Neuronal stem cell (in vitro differentiated cells): ENCODE measurements around the gene DHDH.

Source experiments
- DNase-seq: peaks from one replicate; pipeline ENCODE4 v3.0.0-alpha.2; 2013; ENCODE audit warnings: low spot score
- H2AFZ ChIP-seq: one replicate; pipeline ENCODE4 v1.6.1; 2013; ENCODE audit warnings: mild to moderate bottlenecking, low read length, inconsistent platforms
- H2AK5ac ChIP-seq: 2 replicates; pipeline ENCODE4 v1.6.1; 2013; ENCODE audit warnings: low read depth, mild to moderate bottlenecking, inconsistent platforms, low read length, moderate library complexity, mixed read lengths
- H2BK120ac ChIP-seq: 2 replicates; pipeline ENCODE4 v1.6.1; 2013; ENCODE audit warnings: low read depth, mild to moderate bottlenecking, inconsistent platforms, low read length, moderate library complexity, mixed read lengths
- H2BK12ac ChIP-seq: one replicate; pipeline ENCODE4 v1.6.1; 2013; ENCODE audit warnings: low read length, inconsistent platforms
- H2BK15ac ChIP-seq: 2 replicates; pipeline ENCODE4 v1.6.1; 2013; ENCODE audit warnings: mild to moderate bottlenecking, low read length, inconsistent platforms, mixed read lengths
- H2BK5ac ChIP-seq: one replicate; pipeline ENCODE4 v1.6.1; 2013; ENCODE audit warnings: inconsistent platforms, mild to moderate bottlenecking, low read length, moderate library complexity
- H3K14ac ChIP-seq: one replicate; pipeline ENCODE4 v1.6.1; 2013; ENCODE audit warnings: low read length, inconsistent platforms
- H3K18ac ChIP-seq: 2 replicates; pipeline ENCODE4 v1.6.1; 2013; ENCODE audit warnings: low read length, inconsistent platforms
- H3K23ac ChIP-seq: 2 replicates; pipeline ENCODE4 v1.6.1; 2013; ENCODE audit warnings: low read depth, mild to moderate bottlenecking, mixed read lengths, low read length, inconsistent platforms; ENCODE audit not compliant: poor library complexity
- H3K27ac ChIP-seq: replicated peaks from 3 replicates; pipeline ENCODE4 v1.5.1; 2013; ENCODE audit warnings: low read length, inconsistent platforms
- H3K27me3 ChIP-seq, 3 experiments: 2 replicates each; pipeline ENCODE4 v1.6.1; 2013; ENCODE audit warnings: low read length in 3 of 3, mild to moderate bottlenecking in 2 of 3, inconsistent platforms in 1 of 3, low read depth in 1 of 3, mixed read lengths in 1 of 3, moderate library complexity in 1 of 3; ENCODE audit not compliant: control insufficient read depth in 3 of 3, insufficient read depth in 3 of 3
- H3K36me3 ChIP-seq, 2 donors: replicated peaks in 1 of 2; 2 replicates each; pipeline ENCODE4 v1.6.1; 2013; ENCODE audit warnings: low read length in 2 of 2; ENCODE audit not compliant: control insufficient read depth in 2 of 2, insufficient read depth in 2 of 2
- H3K4ac ChIP-seq: 2 replicates; pipeline ENCODE4 v1.6.1; 2013; ENCODE audit warnings: inconsistent platforms, mild to moderate bottlenecking, low read length, moderate library complexity
- H3K4me1 ChIP-seq, 2 donors: 1 replicate in 1 of 2; 2 replicates in 1 of 2; pipeline ENCODE4 v1.6.1; 2013; ENCODE audit warnings: low read length in 2 of 2, low read depth in 1 of 2; ENCODE audit not compliant: control insufficient read depth in 2 of 2, insufficient read depth in 1 of 2
- H3K4me2 ChIP-seq: one replicate; pipeline ENCODE4 v1.6.1; 2013; ENCODE audit warnings: mild to moderate bottlenecking, low read length, inconsistent platforms; ENCODE audit not compliant: insufficient read depth, poor library complexity, severe bottlenecking
- H3K4me3 ChIP-seq, 2 donors: 2 replicates each; pipeline ENCODE4 v1.5.1; 2013; ENCODE audit warnings: low read length in 2 of 2, mild to moderate bottlenecking in 2 of 2, inconsistent platforms in 1 of 2, moderate library complexity in 1 of 2
- H3K79me1 ChIP-seq: one replicate; pipeline ENCODE4 v1.6.1; 2013; ENCODE audit warnings: low read depth, mild to moderate bottlenecking, inconsistent platforms, low read length, moderate library complexity
- H3K9ac ChIP-seq: one replicate; pipeline ENCODE4 v1.6.1; 2013; ENCODE audit warnings: mild to moderate bottlenecking, low read depth, low read length, inconsistent platforms; ENCODE audit not compliant: poor library complexity
- H3K9me3 ChIP-seq, 2 donors: replicated peaks in 1 of 2; 2 replicates each; pipeline versions ENCODE3 to v1.6.1; 2013; ENCODE audit warnings: low read length in 2 of 2, mild to moderate bottlenecking in 2 of 2, inconsistent platforms in 1 of 2, low read depth in 1 of 2, mixed read lengths in 1 of 2, moderate library complexity in 1 of 2; ENCODE audit not compliant: control insufficient read depth in 2 of 2, insufficient read depth in 1 of 2
- H4K8ac ChIP-seq: one replicate; pipeline ENCODE4 v1.6.1; 2013; ENCODE audit warnings: low read depth, mild to moderate bottlenecking, inconsistent platforms, low read length, moderate library complexity
- H4K91ac ChIP-seq: one replicate; pipeline ENCODE4 v1.6.1; 2013; ENCODE audit warnings: low read length, low read depth, mild to moderate bottlenecking, inconsistent platforms; ENCODE audit not compliant: poor library complexity
- WGBS, 2 donors: extraction: QIAGEN DNeasy Blood & Tissue Kit; methylation state at CpG; one replicate each; pipeline ENCODE4 v1.1.7; 2013; ENCODE audit warnings: missing lambda C conversion rate in 2 of 2, mixed read lengths in 1 of 2; ENCODE audit not compliant: insufficient read length in 2 of 2, insufficient replicate concordance in 1 of 2; ENCODE audit errors: extremely low coverage in 2 of 2; 5-methylcytosine and 5-hydroxymethylcytosine counted together

Gene DHDH

GRCh38 chr19:48966541-48967345 lies 33.2 kb downstream of the DHDH start:
- peaks cover 0 to 8% of the 10 kb centered on the region in 2 donors for H3K9me3 ChIP-seq
- no peak overlapping the region for H2AK5ac ChIP-seq
- no peak overlapping the region for H3K4ac ChIP-seq
- H3K9ac ChIP-seq, result no peak overlapping the region
- no peak overlapping the region for H2BK5ac ChIP-seq
- H3K27me3 ChIP-seq, result no peaks in the 10 kb centered on the region
- no peak overlapping the region for H2BK12ac ChIP-seq
- H3K4me2 ChIP-seq, result peak overlapping the region; percentile 26
- no peak overlapping the region for H3K18ac ChIP-seq
- peaks cover 23 to 52% of the 10 kb centered on the region in 2 donors for H3K36me3 ChIP-seq
- no peak overlapping the region for H3K27ac ChIP-seq
- no peak overlapping the region for H4K91ac ChIP-seq
- no peak overlapping the region for H2AFZ ChIP-seq
- H3K4me1 ChIP-seq, result peaks cover 17 to 25% of the 10 kb centered on the region in 2 donors
- no peak overlapping the region for H3K14ac ChIP-seq
- no peak overlapping the region for H3K23ac ChIP-seq
- no peak for DNase-seq
- no peak overlapping the region for H4K8ac ChIP-seq
- H2BK120ac ChIP-seq, result no peak overlapping the region
- H3K4me3 ChIP-seq, result peak overlapping the region; percentile 63 to 95
- no CpG with 5 or more reads among the region's 10 CpGs for WGBS, 2 donors
- no peak overlapping the region for H2BK15ac ChIP-seq
- peaks cover 3% of the 10 kb centered on the region for H3K79me1 ChIP-seq

GRCh38 chr19:48967346-48968178 lies 34.1 kb downstream of the DHDH start:
- H2BK5ac ChIP-seq, result no peak overlapping the region
- no peak overlapping the region for H2BK15ac ChIP-seq
- H3K4me2 ChIP-seq, result no peak overlapping the region
- H3K36me3 ChIP-seq, result peaks cover 23 to 55% of the 10 kb centered on the region in 2 donors
- WGBS, 2 donors, result no CpG with 5 or more reads among the region's 14 CpGs
- no peak overlapping the region for H2AK5ac ChIP-seq
- H2BK12ac ChIP-seq, result no peak overlapping the region
- H3K79me1 ChIP-seq, result peaks cover 3% of the 10 kb centered on the region
- no peak overlapping the region for H3K4me3 ChIP-seq
- H2AFZ ChIP-seq, result no peak overlapping the region
- no peak overlapping the region for H4K91ac ChIP-seq
- no peak overlapping the region for H3K14ac ChIP-seq
- H3K9ac ChIP-seq, result peak overlapping the region; percentile 51
- no peak overlapping the region for H2BK120ac ChIP-seq
- no peak for DNase-seq
- H3K27ac ChIP-seq, result peak overlapping the region; percentile 6
- H3K27me3 ChIP-seq, result no peaks in the 10 kb centered on the region
- H3K4me1 ChIP-seq, result peaks cover 17 to 18% of the 10 kb centered on the region in 2 donors
- H3K23ac ChIP-seq, result peak overlapping the region; percentile 75
- no peak overlapping the region for H4K8ac ChIP-seq
- no peak overlapping the region for H3K18ac ChIP-seq
- peaks cover 0 to 8% of the 10 kb centered on the region in 2 donors for H3K9me3 ChIP-seq
- no peak overlapping the region for H3K4ac ChIP-seq

GRCh38 chr19:48968179-48968661 lies 34.7 kb downstream of the DHDH start:
- Histone ChIP-seq H3K27ac (no peak overlapping the region), H2BK5ac (no peak overlapping the region), H3K4me1 (peaks cover 14% of the 10 kb centered on the region in 2 donors), H4K8ac (no peak overlapping the region), H3K4ac (no peak overlapping the region), H4K91ac (no peak overlapping the region), H2BK15ac (no peak overlapping the region), H3K27me3 (no peaks in the 10 kb centered on the region), H3K4me3 (no peak overlapping the region), H3K79me1 (peaks cover 3% of the 10 kb centered on the region), H3K4me2 (no peak overlapping the region), H3K36me3 (peaks cover 25 to 61% of the 10 kb centered on the region in 2 donors), H3K9me3 (peaks cover 0 to 8% of the 10 kb centered on the region in 2 donors), H2AK5ac (no peak overlapping the region), H2BK120ac (no peak overlapping the region), H3K9ac (no peak overlapping the region), H3K23ac (peak overlapping the region; percentile 75), H3K14ac (no peak overlapping the region), H2AFZ (no peak overlapping the region), H2BK12ac (no peak overlapping the region), H3K18ac (no peak overlapping the region)
- no peak for DNase-seq
- WGBS, 2 donors, result no CpG with 5 or more reads among the region's 4 CpGs

DNA sequence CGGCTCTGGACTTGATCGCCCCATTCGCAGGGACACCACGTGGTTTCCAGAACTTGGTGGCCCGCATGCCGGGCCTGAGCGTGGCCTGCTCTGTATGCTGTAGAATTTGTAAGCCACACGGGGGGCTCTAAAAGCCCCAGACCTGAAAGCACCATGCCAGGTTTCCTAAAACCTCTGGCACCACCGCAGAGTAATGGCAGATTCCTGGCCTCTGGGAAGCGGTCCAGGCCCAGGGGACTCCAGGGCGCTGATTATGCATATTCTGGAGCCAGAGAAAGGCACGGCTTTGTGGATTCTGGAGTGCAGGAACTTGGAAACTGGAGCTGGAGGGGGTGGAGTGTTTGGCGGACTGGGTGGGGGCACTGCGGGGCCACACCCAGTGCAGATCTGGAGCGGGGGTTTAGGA lies 35.3 kb downstream of the DHDH start:
- no peak overlapping the region for H2AK5ac ChIP-seq
- H3K27me3 ChIP-seq, result no peaks in the 10 kb centered on the region
- no peak overlapping the region for H4K8ac ChIP-seq
- DNase-seq, result no peak
- H3K23ac ChIP-seq, result no peak overlapping the region
- no peak overlapping the region for H3K4me2 ChIP-seq
- no peak overlapping the region for H3K9ac ChIP-seq
- H2BK12ac ChIP-seq, result no peak overlapping the region
- no peak overlapping the region for H4K91ac ChIP-seq
- H3K18ac ChIP-seq, result no peak overlapping the region
- H2BK5ac ChIP-seq, result no peak overlapping the region
- H3K36me3 ChIP-seq, result peaks cover 27 to 65% of the 10 kb centered on the region in 2 donors
- H3K9me3 ChIP-seq, result peaks cover 0 to 8% of the 10 kb centered on the region in 2 donors
- no peak overlapping the region for H3K4me3 ChIP-seq
- no peak overlapping the region for H3K4ac ChIP-seq
- H3K79me1 ChIP-seq, result peaks cover 3% of the 10 kb centered on the region
- peaks cover 8 to 11% of the 10 kb centered on the region in 2 donors for H3K4me1 ChIP-seq
- WGBS, 2 donors, result no CpG with 5 or more reads among the region's 15 CpGs
- no peak overlapping the region for H2AFZ ChIP-seq
- H2BK120ac ChIP-seq, result no peak overlapping the region
- H3K27ac ChIP-seq, result no peak overlapping the region
- no peak overlapping the region for H2BK15ac ChIP-seq
- no peak overlapping the region for H3K14ac ChIP-seq
